Measurements from ENCODE around the gene TBC1D16. TPM values are rescaled to one million over a fixed set of nuclear protein-coding genes. Genes with fewer than 3 reads are reported as not detected.

TBC1D16 gene
- total and polyA plus RNA-seq, 2 experiments from 2014 or later = 24.5 to 38.1 TPM

DNA sequence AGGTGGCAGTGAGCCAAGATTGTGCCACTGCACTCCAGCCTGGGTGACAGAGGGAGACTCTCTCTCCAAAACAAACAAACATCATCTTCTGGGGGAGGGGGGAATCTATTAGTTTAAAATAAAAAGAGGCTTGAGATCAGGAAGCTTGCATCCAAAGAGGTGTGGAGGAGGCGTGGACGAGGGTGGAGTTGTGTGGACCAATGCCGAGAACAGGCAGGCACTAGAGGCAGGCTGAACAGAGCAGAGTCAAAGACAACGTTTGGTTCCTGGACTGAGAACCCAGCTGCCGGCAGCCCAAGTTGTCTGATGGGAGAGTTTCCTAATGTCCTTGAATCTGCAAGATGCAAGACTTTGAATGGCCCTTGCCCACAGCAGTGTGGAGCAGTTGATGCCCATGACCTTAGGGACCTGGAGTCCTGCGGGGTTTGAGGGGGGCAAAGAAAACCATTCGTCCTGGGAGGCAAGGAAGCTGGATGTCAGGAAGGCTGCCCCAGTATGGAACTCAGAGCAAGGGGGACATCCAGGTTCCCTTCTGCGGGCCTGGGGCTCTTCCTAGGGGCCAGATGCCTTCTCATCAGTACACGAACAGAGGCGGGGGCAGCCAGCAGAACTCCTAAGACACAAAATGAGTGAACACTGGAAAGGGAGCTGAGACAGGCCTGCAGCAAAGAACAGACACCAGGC is 9.2 kb downstream of the TBC1D16 start:
- H3K27me3 ChIP-seq = no peaks in the 10 kb centered on the region
- TF ChIP-seq EZH2 (IDR thresholded peaks at IDR 0.05; ENCODE audit: borderline replicate concordance) = no peak
- TF ChIP-seq, protein P1, sequence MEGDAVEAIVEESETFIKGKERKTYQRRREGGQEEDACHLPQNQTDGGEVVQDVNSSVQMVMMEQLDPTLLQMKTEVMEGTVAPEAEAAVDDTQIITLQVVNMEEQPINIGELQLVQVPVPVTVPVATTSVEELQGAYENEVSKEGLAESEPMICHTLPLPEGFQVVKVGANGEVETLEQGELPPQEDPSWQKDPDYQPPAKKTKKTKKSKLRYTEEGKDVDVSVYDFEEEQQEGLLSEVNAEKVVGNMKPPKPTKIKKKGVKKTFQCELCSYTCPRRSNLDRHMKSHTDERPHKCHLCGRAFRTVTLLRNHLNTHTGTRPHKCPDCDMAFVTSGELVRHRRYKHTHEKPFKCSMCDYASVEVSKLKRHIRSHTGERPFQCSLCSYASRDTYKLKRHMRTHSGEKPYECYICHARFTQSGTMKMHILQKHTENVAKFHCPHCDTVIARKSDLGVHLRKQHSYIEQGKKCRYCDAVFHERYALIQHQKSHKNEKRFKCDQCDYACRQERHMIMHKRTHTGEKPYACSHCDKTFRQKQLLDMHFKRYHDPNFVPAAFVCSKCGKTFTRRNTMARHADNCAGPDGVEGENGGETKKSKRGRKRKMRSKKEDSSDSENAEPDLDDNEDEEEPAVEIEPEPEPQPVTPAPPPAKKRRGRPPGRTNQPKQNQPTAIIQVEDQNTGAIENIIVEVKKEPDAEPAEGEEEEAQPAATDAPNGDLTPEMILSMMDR (IDR thresholded peaks at IDR 0.05; ENCODE audit: poor library complexity) = no peak
- TF ChIP-seq EZH2phosphoT487 (IDR thresholded peaks at IDR 0.05; ENCODE audit: low read depth, severe bottlenecking, unreplicated experiment) = no peak
- H3K79me2 ChIP-seq = peaks cover 83% of the 10 kb centered on the region
- no peaks in the 10 kb centered on the region for H3K36me3 ChIP-seq (replicated peaks; ENCODE audit: insufficient read depth, low read depth)
- WGBS (ENCODE audit: low lambda C conversion rate, missing lambda C conversion rate) = 72% methylated on average over 10 of the region's 10 CpGs
- H3K4me1 ChIP-seq (ENCODE audit: insufficient read depth) = peaks cover 34% of the 10 kb centered on the region
- H3K4me3 ChIP-seq = no peak overlapping the region
- no peak overlapping the region for H2AFZ ChIP-seq
- no peaks in the 10 kb centered on the region for H3K9me3 ChIP-seq (ENCODE audit: low read depth)
- no peak overlapping the region for H3K4me2 ChIP-seq
- no peak for DNase-seq (ENCODE audit: low spot score)
- peaks cover 36% of the 10 kb centered on the region for H4K20me1 ChIP-seq (ENCODE audit: insufficient read depth, poor library complexity, severe bottlenecking)
- no peaks in the 10 kb centered on the region for H3K9me2 ChIP-seq (replicated peaks; ENCODE audit: insufficient read depth)
- H3K27ac ChIP-seq = no peak overlapping the region

DNA sequence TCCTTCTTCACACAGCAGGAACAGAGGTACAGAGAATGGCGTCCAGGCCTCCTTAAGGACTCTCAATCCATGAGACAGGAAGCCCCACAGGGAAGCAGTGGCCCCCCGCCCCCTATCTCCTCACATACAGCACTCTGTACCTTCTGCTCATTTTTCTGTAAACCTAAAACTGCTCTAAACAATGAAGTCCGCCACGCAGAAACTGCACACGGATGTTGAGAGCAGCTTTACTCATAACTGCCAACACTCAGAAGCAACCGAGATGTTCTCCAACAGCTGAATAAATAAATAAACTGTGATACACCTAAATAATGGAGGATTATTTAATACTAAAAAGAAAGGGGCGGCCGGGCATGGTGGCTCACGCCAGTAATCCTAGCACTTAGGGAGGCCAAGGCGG is 9.9 kb downstream of the TBC1D16 start:
- Histone ChIP-seq H2AFZ (no peak overlapping the region), H3K4me3 (no peak overlapping the region), H3K27me3 (no peaks in the 10 kb centered on the region), H3K4me2 (no peak overlapping the region), H3K27ac (peak overlapping the region; percentile 6), H3K36me3 (replicated peaks; ENCODE audit: insufficient read depth, low read depth) (no peaks in the 10 kb centered on the region), H3K9me3 (ENCODE audit: low read depth) (no peaks in the 10 kb centered on the region), H3K79me2 (peaks cover 83% of the 10 kb centered on the region), H3K4me1 (ENCODE audit: insufficient read depth) (peaks cover 28% of the 10 kb centered on the region), H3K9me2 (replicated peaks; ENCODE audit: insufficient read depth) (no peaks in the 10 kb centered on the region), H4K20me1 (ENCODE audit: insufficient read depth, poor library complexity, severe bottlenecking) (peaks cover 29% of the 10 kb centered on the region)
- 77% methylated on average over 9 of the region's 10 CpGs for WGBS (ENCODE audit: low lambda C conversion rate, missing lambda C conversion rate)
- TF ChIP-seq EZH2 (IDR thresholded peaks at IDR 0.05; ENCODE audit: borderline replicate concordance) = no peak
- DNase-seq (ENCODE audit: low spot score) = no peak

DNA sequence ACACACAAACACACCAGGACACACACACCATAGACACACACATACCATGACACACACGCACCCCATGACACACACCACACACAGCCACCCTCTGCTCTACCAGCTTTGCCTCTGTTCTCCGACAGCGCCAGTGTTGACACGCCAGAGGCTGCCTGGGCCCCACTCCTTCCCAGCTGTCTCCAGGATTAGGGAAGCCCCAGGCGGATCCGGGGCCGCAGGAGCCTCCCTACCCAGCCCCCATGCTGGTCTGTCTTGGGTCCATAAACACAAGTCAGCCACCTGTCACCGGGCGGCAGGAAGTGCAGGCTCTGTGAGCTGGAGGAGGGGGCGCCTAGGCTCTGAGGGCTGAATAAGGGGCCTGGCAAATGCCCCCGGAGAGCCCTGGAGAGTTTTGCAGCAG is 10.5 kb downstream of the TBC1D16 start:
- Histone ChIP-seq H3K4me3 (no peak overlapping the region), H4K20me1 (ENCODE audit: insufficient read depth, poor library complexity, severe bottlenecking) (peaks cover 26% of the 10 kb centered on the region), H3K4me2 (no peak overlapping the region), H2AFZ (no peak overlapping the region), H3K27ac (peak overlapping the region; percentile 6), H3K9me3 (ENCODE audit: low read depth) (no peaks in the 10 kb centered on the region), H3K36me3 (replicated peaks; ENCODE audit: insufficient read depth, low read depth) (no peaks in the 10 kb centered on the region), H3K4me1 (ENCODE audit: insufficient read depth) (peaks cover 21% of the 10 kb centered on the region), H3K27me3 (no peaks in the 10 kb centered on the region), H3K79me2 (peaks cover 79% of the 10 kb centered on the region), H3K9me2 (replicated peaks; ENCODE audit: insufficient read depth) (no peaks in the 10 kb centered on the region)
- TF ChIP-seq EZH2 (IDR thresholded peaks at IDR 0.05; ENCODE audit: borderline replicate concordance) = no peak
- no peak for TF ChIP-seq EZH2phosphoT487 (IDR thresholded peaks at IDR 0.05; ENCODE audit: low read depth, severe bottlenecking, unreplicated experiment)
- TF ChIP-seq, protein P1 (IDR thresholded peaks at IDR 0.05; ENCODE audit: poor library complexity) = no peak
- DNase-seq (ENCODE audit: low spot score) = peak; percentile 50
- 45% methylated on average over 11 of the region's 11 CpGs for WGBS (ENCODE audit: low lambda C conversion rate, missing lambda C conversion rate)

DNA sequence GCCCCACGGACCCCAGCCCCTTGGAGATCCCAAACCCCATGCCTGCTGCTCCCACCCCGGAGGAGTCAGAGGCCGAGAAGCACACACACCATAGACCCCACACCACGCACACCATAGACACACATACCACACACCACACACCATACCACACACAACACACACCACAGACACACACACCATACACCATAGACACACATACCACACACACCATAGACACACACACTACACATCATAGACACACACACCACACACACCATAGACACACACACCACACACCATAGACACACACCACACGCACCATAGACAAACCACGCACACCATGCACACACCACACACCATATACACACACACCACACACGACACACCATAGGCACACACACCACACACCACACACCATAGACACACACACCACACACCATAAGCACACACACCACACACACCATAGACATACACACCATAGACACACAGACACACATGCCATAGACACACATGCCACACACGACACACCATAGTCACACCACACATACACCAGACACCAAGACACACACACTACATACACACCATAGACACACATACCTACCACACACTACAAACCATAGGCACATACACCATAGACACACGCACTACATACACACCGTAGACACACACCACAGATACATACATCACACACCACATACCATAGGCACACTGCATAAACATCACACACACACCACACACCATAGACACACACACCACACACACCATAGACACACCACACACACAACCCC is 11.3 kb downstream of the TBC1D16 start:
- Histone ChIP-seq H3K27me3 (no peaks in the 10 kb centered on the region), H3K27ac (no peak overlapping the region), H3K4me2 (no peak overlapping the region), H3K4me1 (ENCODE audit: insufficient read depth) (peaks cover 18% of the 10 kb centered on the region), H3K9me2 (replicated peaks; ENCODE audit: insufficient read depth) (no peaks in the 10 kb centered on the region), H3K79me2 (peaks cover 72% of the 10 kb centered on the region), H4K20me1 (ENCODE audit: insufficient read depth, poor library complexity, severe bottlenecking) (peaks cover 18% of the 10 kb centered on the region), H3K36me3 (replicated peaks; ENCODE audit: insufficient read depth, low read depth) (no peaks in the 10 kb centered on the region), H3K4me3 (no peak overlapping the region), H3K9me3 (ENCODE audit: low read depth) (no peaks in the 10 kb centered on the region), H2AFZ (no peak overlapping the region)
- WGBS (ENCODE audit: low lambda C conversion rate, missing lambda C conversion rate) = 67% methylated on average over 8 of the region's 10 CpGs
- no peak for DNase-seq (ENCODE audit: low spot score)
- TF ChIP-seq EZH2 (IDR thresholded peaks at IDR 0.05; ENCODE audit: borderline replicate concordance) (no peak), EZH2phosphoT487 (IDR thresholded peaks at IDR 0.05; ENCODE audit: low read depth, severe bottlenecking, unreplicated experiment) (no peak)
- TF ChIP-seq, protein P1 (IDR thresholded peaks at IDR 0.05; ENCODE audit: poor library complexity) = no peak

Data from hepatocyte (in vitro differentiated cells).